Cerebellar nuclear complex (tissue), 1 donor: ENCODE measurements around the gene KATNAL1.
"Not testable (repeated sequence)": the region's sequence is repeated elsewhere in the genome, so short reads cannot be mapped to it uniquely, and the experiment has no call there.

ENCODE experiments used
- DNase-seq, 2 experiments: peaks; one replicate each; lab custom pipeline; 2025; lab: John Stamatoyannopoulos, UW

The KATNAL1 gene

GRCh38 chr13:30292325-30292724 is 15.0 kb downstream of the KATNAL1 start:
- DNase-seq: no peak

GRCh38 chr13:30290812-30291436 is 16.4 kb downstream of the KATNAL1 start:
- DNase-seq: no peak

GRCh38 chr13:30289533-30289932 is 17.8 kb downstream of the KATNAL1 start:
- no peak for DNase-seq

GRCh38 chr13:30286059-30286458 is 21.3 kb downstream of the KATNAL1 start:
- DNase-seq: not testable (repeated sequence)

- DNase-seq: no peak
Observed at GRCh38 chr13:30276178-30276577, 31.2 kb downstream of the KATNAL1 start.

GRCh38 chr13:30274083-30274482 is 33.3 kb downstream of the KATNAL1 start:
- no peak for DNase-seq

- not testable (repeated sequence) for DNase-seq
Observed at GRCh38 chr13:30270035-30270434, 37.3 kb downstream of the KATNAL1 start.

GRCh38 chr13:30268673-30269072 is 38.7 kb downstream of the KATNAL1 start:
- no peak for DNase-seq

GRCh38 chr13:30266756-30267155 is 40.6 kb downstream of the KATNAL1 start:
- no peak for DNase-seq

GRCh38 chr13:30259149-30259733 is 48.1 kb downstream of the KATNAL1 start:
- DNase-seq: not testable (repeated sequence)

GRCh38 chr13:30257468-30258099 is 49.8 kb downstream of the KATNAL1 start:
- DNase-seq: peak in 1 of 2 experiments; percentile 44

GRCh38 chr13:30256713-30257467 is 50.5 kb downstream of the KATNAL1 start:
- no peak for DNase-seq

GRCh38 chr13:30255696-30256095 is 51.7 kb downstream of the KATNAL1 start:
- no peak for DNase-seq

GRCh38 chr13:30253830-30254229 is 53.5 kb downstream of the KATNAL1 start:
- no peak for DNase-seq

GRCh38 chr13:30247406-30247805 is 59.9 kb downstream of the KATNAL1 start:
- DNase-seq: no peak

- no peak for DNase-seq
Observed at GRCh38 chr13:30241532-30241931, 65.8 kb downstream of the KATNAL1 start.

GRCh38 chr13:30240608-30241007 is 66.7 kb downstream of the KATNAL1 start:
- no peak for DNase-seq

GRCh38 chr13:30235216-30235615 is 72.1 kb downstream of the KATNAL1 start:
- DNase-seq: no peak

GRCh38 chr13:30234619-30235162 is 72.7 kb downstream of the KATNAL1 start:
- DNase-seq: no peak

GRCh38 chr13:30224732-30225131 is 82.6 kb downstream of the KATNAL1 start:
- DNase-seq: no peak

- DNase-seq: no peak
Observed at GRCh38 chr13:30222254-30222653, 85.1 kb downstream of the KATNAL1 start.

GRCh38 chr13:30216111-30216510 is 91.2 kb downstream of the KATNAL1 start:
- no peak for DNase-seq
